SH-SY5Y (cell line): ENCODE data around the gene TSHR.

Source experiments
- GATA2 ChIP-seq: IDR thresholded peaks from 2 replicates; pipeline ENCODE4 v1.6.1; 2011; ENCODE audit warnings: mild to moderate bottlenecking, low read depth, low read length
- GATA3 ChIP-seq: IDR thresholded peaks from 2 replicates; pipeline ENCODE4 v1.6.1; 2011; ENCODE audit warnings: low read depth, mild to moderate bottlenecking, low read length, moderate library complexity

DNA sequence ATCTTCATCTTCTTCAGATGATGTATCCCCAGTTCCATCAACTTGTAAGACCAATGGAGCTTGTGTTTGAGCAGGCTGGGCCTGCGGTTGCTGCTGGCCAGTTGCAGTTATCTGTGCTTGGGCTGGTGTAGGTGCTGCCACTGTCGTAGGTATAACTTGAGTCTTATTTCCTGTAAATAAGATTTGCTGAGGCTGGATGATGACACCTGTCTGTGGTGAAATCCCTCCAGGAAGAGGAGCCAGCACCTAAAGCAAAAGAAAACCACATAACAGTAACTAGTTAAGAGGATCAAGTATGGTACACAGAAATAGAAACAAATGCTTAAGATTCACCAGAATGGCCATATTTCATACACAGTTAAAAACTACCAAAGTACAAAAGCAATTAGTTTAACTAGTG, 237.2 kb downstream of the TSHR start:
- TF ChIP-seq GATA2 (no peak), GATA3 (no peak)
